ENCODE measurements around the gene MRC1.

DNA sequence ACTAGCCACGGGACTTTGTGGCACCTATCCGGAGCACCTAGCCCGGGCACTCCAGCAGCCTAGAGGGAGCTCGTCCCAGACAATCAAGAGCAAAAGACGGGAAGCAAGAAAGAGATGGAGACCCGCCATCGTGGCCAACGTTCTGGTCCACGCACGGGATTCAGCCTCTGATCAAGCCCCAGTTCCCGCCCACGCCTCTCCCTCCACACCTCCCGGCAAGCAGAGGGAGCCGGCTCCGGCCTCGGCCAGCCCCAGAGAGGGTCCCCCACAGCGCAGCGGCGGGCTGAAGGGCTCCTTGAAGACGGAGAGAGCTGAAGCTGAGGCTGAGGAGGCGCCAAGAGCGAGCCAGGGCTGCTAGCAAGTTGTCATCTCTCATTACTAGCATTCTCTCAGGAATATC, 141.6 kb downstream of the MRC1 start:
- no peak for TF ChIP-seq YY1 (IDR thresholded peaks at IDR 0.05; ENCODE audit: insufficient read depth, insufficient read length)
- no peak for TF ChIP-seq ZNF274 (IDR thresholded peaks at IDR 0.05; ENCODE audit: low read depth, low read length)
- no peak for TF ChIP-seq SUZ12 (IDR thresholded peaks at IDR 0.05; ENCODE audit: extremely low read depth, insufficient read depth, insufficient read length)
